Glomerular visceral epithelial cell (primary cell): ENCODE results near the gene GRIN3B.
A peak's percentile ranks its signal among the peaks of the same experiment; 100 is the strongest.

Source experiments
- DNase-seq: peaks from one replicate; pipeline ENCODE4 v3.0.0-alpha.2; 2016; ENCODE audit errors: extremely low spot score

Gene GRIN3B

GRCh38 chr19:1041835-1042685, 41.8 kb downstream of the GRIN3B start:
- DNase-seq, result no peak

DNA sequence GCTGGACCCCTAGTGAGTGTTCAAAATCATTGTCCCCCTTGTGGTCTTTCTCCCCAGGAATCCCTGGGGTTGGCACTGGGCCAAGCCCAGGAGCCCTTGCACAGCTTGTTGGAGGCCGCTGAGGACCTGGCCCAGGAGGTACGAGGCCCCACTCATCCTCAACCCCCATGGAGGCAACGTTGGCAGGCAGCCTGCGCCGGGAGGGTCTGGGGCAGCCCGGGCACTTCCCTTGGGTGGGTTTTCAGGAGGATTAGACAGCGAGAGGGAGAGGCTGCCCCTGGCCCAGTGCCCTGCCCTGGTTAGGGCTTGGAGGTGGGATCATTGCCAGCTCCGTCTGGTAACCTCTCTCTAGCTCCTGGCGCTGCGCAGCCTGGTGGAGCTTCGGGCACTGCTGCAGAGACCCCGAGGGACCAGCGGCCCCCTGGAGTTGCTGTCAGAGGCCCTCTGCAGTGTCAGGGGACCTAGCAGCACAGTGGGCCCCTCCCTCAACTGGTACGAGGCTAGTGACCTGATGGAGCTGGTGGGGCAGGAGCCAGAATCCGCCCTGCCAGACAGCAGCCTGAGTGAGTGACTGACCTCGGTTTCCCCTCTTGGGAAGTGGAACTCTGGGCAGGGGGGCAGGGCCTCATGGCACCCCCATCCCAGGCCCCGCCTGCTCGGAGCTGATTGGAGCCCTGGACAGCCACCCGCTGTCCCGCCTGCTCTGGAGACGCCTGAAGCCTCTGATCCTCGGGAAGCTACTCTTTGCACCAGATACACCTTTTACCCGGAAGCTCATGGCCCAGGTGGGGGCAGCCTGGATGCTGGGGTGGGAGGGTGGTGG, 42.7 kb downstream of the GRIN3B start:
- DNase-seq, result no peak

- peak; percentile 52 for DNase-seq
Measured at GRCh38 chr19:1045247-1045603, 45.0 kb downstream of the GRIN3B start.

DNA sequence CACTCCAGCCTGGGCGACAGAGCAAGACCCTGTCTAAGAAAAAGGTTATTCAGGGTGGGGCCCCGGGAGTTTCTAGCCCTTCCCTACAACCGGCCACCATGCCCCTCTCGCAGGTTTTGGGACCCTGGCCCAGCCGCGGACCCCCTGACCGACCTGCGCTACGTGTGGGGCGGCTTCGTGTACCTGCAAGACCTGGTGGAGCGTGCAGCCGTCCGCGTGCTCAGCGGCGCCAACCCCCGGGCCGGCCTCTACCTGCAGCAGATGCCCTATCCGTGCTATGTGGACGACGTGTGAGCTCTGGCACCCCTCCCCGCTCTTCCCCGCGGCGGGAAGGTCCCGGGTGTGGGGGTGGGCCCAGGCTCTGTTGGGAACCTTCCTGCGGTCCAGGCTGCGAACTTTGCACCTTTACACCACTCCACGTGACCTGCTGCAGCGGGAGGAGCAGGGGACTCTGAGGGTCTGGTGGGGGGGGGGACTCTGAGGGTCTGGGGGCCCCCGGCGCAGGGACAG, 46.0 kb downstream of the GRIN3B start:
- DNase-seq, result no peak

DNA sequence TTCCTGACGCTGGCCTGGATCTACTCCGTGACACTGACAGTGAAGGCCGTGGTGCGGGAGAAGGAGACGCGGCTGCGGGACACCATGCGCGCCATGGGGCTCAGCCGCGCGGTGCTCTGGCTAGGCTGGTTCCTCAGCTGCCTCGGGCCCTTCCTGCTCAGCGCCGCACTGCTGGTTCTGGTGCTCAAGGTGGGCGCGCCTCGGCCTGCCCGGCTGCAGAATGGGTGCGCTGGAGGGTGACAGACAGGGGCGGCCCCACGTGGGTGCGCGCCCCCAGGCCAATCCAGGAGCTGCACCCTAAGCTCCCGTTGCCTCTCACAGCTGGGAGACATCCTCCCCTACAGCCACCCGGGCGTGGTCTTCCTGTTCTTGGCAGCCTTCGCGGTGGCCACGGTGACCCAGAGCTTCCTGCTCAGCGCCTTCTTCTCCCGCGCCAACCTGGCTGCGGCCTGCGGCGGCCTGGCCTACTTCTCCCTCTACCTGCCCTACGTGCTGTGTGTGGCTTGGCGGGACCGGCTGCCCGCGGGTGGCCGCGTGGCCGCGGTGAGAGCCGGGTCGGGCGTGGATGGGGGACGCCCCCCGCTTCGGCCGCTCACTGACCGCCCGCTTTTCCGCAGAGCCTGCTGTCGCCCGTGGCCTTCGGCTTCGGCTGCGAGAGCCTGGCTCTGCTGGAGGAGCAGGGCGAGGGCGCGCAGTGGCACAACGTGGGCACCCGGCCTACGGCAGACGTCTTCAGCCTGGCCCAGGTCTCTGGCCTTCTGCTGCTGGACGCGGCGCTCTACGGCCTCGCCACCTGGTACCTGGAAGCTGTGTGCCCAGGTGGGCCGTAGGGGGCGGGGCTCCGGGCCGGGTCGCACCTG, 46.8 kb downstream of the GRIN3B start:
- DNase-seq, result no peak

GRCh38 chr19:1047696-1048147, 47.5 kb downstream of the GRIN3B start:
- DNase-seq, result no peak

GRCh38 chr19:1049106-1049505, 48.9 kb downstream of the GRIN3B start:
- DNase-seq, result no peak

- no peak for DNase-seq
Measured at GRCh38 chr19:1049800-1050199, 49.6 kb downstream of the GRIN3B start.

GRCh38 chr19:1050989-1051788, 51.0 kb downstream of the GRIN3B start:
- no peak for DNase-seq

- DNase-seq, result no peak
Measured at GRCh38 chr19:1051791-1052190, 51.6 kb downstream of the GRIN3B start.

GRCh38 chr19:1052349-1052975, 52.2 kb downstream of the GRIN3B start:
- DNase-seq, result no peak

- DNase-seq, result no peak
Measured at GRCh38 chr19:1053176-1054101, 53.2 kb downstream of the GRIN3B start.

DNA sequence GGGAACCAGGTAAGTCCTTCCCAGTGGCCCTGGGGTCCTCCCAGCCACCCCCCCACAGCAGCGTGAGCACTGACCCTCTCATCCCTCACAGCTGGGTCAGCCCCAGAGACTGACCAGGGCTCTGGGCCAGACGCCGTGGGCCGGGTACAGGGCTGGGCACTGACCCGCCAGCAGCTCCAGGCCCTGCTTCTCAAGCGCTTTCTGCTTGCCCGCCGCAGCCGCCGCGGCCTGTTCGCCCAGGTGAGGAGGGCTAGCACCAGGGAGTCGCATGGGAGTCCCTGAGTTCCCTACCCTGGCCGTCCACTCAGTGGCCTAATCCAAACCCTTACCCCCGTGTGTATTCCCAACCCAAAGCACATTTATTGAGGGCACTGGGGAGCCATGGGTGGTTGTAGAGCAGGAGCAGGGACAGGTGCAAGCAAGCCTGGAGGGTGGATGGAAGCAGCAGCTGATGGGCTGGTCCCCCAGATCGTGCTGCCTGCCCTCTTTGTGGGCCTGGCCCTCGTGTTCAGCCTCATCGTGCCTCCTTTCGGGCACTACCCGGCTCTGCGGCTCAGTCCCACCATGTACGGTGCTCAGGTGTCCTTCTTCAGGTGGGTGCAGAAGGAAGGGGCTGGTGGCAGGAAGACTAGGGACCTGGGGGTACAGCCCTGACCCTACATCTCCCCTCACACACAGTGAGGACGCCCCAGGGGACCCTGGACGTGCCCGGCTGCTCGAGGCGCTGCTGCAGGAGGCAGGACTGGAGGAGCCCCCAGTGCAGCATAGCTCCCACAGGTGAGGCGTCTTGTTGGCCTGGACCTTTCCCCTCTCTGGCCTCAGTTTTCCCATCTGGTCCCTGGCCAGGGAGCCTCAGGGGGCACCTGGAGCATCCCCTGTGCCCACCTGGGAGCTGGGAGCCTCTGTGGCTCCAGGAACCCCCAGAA, 54.1 kb downstream of the GRIN3B start:
- no peak for DNase-seq

- DNase-seq, result no peak
Measured at GRCh38 chr19:1055028-1055425, 54.8 kb downstream of the GRIN3B start.

DNA sequence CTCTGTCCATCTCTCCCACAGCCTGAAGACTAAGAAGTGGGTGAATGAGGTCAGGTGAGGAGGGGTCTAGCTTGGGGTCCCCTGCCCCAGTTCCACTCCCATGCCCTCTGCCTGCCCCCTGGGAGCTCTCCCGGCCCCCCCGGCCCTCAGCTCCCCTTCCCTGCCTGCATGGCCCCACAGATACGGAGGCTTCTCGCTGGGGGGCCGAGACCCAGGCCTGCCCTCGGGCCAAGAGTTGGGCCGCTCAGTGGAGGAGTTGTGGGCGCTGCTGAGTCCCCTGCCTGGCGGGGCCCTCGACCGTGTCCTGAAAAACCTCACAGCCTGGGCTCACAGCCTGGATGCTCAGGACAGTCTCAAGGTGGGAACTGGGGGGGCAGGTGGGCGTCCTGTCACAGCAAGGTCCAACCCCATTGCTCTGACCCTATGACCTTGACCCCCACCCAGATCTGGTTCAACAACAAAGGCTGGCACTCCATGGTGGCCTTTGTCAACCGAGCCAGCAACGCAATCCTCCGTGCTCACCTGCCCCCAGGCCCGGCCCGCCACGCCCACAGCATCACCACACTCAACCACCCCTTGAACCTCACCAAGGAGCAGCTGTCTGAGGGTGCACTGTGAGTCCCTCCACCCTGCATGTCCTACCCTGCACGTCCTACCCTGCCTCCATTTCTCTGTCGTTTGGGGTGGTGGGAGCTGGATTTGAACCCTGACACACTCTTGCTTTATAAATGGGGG, 55.8 kb downstream of the GRIN3B start:
- no peak for DNase-seq

DNA sequence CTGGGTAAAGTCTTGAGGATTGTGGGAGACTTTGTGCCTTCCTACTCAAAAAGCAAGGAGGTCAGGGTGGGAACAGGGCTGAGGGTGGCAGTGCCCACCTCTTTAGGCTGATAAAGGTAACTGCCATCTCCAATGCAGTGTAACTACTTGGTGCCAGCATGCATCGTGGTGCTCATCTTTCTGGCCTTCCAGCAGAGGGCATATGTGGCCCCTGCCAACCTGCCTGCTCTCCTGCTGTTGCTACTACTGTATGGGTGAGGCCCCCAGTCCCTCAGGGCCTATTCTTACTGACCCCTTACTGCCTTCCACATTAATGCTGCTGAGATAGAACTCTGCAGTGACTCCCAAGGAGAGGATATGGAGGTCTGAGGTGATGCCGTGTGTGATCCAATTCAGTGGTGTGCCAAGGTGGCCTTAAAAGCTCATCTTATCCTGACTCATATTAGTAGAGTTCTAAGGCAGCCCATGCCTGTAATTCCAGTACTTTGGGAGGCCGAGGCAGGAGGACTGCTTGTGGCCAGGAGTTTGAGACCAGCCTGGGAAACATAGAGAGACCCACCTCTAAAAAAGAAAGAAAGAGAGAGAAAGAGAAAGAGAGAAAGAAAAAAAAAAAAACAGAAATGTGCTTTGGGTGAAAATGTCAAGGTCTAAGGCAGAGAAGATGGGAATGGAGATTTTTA, 57.1 kb downstream of the GRIN3B start:
- no peak for DNase-seq

- DNase-seq, result no peak
Measured at GRCh38 chr19:1058112-1058511, 57.9 kb downstream of the GRIN3B start.
